ENCODE measurements around the gene KRTAP1-4. TPM values are rescaled to one million over a fixed set of nuclear protein-coding genes. Genes with fewer than 3 reads are reported as not detected.

The KRTAP1-4 gene
- total and polyA plus RNA-seq, 2 of the 4 experiments (the other 2 are of a cell fraction) = not detected

GRCh38 chr17:40995116-40995515, 34.9 kb downstream of the KRTAP1-4 start:
- DNase-seq (no peak), ATAC-seq (ENCODE audit: low read depth) (no peak)
- Histone ChIP-seq H3K18ac (ENCODE audit: low read depth, low read length) (no peak overlapping the region), H2BK120ac (ENCODE audit: low read depth, low read length) (no peak overlapping the region), H3K4ac (ENCODE audit: low read depth, low read length) (no peak overlapping the region), H3K27ac (ENCODE audit: insufficient read depth, low read length) (no peak overlapping the region), H3K4me1 (ENCODE audit: control insufficient read depth, insufficient read depth, low read length) (no peaks in the 10 kb centered on the region), H2AK5ac (ENCODE audit: low read depth, low read length) (no peak overlapping the region), H3K23ac (ENCODE audit: low read depth, low read length) (no peak overlapping the region), H3K9me1 (ENCODE audit: insufficient read depth, low read length) (no peaks in the 10 kb centered on the region), H4K91ac (ENCODE audit: insufficient read depth, low read depth, low read length) (no peak overlapping the region), H3K27me3 (ENCODE audit: control insufficient read depth, insufficient read depth, low read length) (no peaks in the 10 kb centered on the region), H3K14ac (replicated peaks; ENCODE audit: low read depth, low read length) (no peak overlapping the region), H3K9me3 (ENCODE audit: control insufficient read depth, insufficient read depth, low read length) (no peaks in the 10 kb centered on the region), H3K9ac (ENCODE audit: low read depth, low read length) (no peak overlapping the region), H4K8ac (ENCODE audit: low read depth in 2 of 2, low read length in 2 of 2) (no peak overlapping the region), H2AFZ (replicated peaks; ENCODE audit: low read length, poor library complexity) (no peak overlapping the region), H4K20me1 (ENCODE audit: insufficient read depth, low read length) (no peaks in the 10 kb centered on the region), H2AK9ac (replicated peaks; ENCODE audit: low read depth, low read length, poor library complexity) (no peak overlapping the region), H2BK20ac (ENCODE audit: low read depth, low read length) (no peak overlapping the region), H3K79me1 (ENCODE audit: low read depth in 1 of 2, low read length in 2 of 2) (no peaks in the 10 kb centered on the region), H4K5ac (ENCODE audit: low read depth, low read length) (no peak overlapping the region), H3K4me2 (ENCODE audit: low read depth, low read length) (no peak overlapping the region), H3K36me3 (ENCODE audit: control insufficient read depth, insufficient read depth, low read length) (no peaks in the 10 kb centered on the region), H2BK5ac (ENCODE audit: low read depth, low read length, poor library complexity, severe bottlenecking) (no peak overlapping the region), H3K56ac (ENCODE audit: extremely low read depth, insufficient read depth, low read length) (no peak overlapping the region), H3K4me3 (ENCODE audit: insufficient read depth, low read depth, low read length) (no peak overlapping the region), H2BK15ac (ENCODE audit: low read depth, low read length) (no peak overlapping the region)
- no TSS peak for BruUV-seq (replicated peaks)
- in situ Hi-C loops (cut with MboI; ENCODE audit: low sequenced_read_pairs) = no loop called here
- ChIA-PET CTCF (no interaction called here), POLR2A (ENCODE audit: unreplicated experiment) (no interaction called here)
- WGBS, 2 experiments (ENCODE audit: extremely low coverage in 2 of 2, insufficient read length in 1 of 2) = no CpG with 5 or more reads among the region's 1 CpG
- TF ChIP-seq MAZ (IDR thresholded peaks at IDR 0.05; ENCODE audit: borderline replicate concordance, low read depth, low read length) = no peak
- no peak for TF ChIP-seq ELK1 (IDR thresholded peaks at IDR 0.05; ENCODE audit: borderline replicate concordance, low read depth, low read length)
- TF ChIP-seq CHD1 (IDR thresholded peaks at IDR 0.05; ENCODE audit: low read depth, low read length) = no peak
- no peak for TF ChIP-seq RCOR1 (IDR thresholded peaks at IDR 0.05; ENCODE audit: insufficient replicate concordance, low read length)
- intact Hi-C loops (cut with micrococcal nuclease) = no loop called here
- dilution Hi-C loops (cut with HindIII; ENCODE audit: low sequenced_read_pairs, unreplicated experiment) = no loop called here

All from IMR-90 (cell line).